GM12801 (cell line): Measurements from ENCODE around the gene PKP4.

Experiments used
- TF ChIP-seq, protein P1 (sequence below): IDR thresholded peaks from one replicate; pipeline ENCODE4 v1.5.1; 2011; ENCODE audit warnings: control low read depth; ENCODE audit not compliant: insufficient read length; ENCODE audit errors: extremely low read depth

Gene PKP4

DNA sequence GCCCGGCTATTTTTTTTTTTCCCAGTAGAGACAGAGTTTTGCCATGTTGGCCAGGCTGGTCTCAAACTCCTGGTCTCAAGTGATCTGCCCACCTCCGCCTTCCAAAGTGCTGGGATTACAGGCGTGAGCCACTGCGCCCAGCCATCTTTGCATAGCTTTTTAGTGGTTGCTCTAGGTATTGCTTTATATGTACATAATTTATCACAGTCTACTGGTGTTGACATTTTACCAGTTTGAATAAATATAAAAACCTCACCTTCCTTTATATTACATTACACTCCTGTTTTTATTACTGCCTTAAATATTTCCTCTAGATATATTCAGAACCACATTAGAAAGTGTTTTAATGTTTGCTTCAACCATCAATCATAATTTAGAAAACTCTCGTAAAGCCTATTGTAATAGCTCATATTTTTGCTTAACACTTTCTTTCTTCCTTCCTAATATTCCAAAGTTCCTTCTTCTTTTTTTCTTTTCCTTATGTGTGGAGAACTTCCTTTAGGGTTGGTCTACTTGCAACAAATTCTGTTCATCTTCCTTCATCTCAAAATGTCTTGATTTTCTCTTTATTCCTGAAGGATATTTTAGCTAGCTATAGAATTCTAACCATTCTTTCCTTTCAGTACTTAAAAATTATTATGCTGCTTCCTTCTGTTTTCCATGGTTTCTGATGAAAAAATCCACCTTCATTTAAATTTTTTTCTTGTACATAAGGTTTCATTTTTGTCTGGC, 256.2 kb downstream of the PKP4 start:
- TF ChIP-seq, protein P1, sequence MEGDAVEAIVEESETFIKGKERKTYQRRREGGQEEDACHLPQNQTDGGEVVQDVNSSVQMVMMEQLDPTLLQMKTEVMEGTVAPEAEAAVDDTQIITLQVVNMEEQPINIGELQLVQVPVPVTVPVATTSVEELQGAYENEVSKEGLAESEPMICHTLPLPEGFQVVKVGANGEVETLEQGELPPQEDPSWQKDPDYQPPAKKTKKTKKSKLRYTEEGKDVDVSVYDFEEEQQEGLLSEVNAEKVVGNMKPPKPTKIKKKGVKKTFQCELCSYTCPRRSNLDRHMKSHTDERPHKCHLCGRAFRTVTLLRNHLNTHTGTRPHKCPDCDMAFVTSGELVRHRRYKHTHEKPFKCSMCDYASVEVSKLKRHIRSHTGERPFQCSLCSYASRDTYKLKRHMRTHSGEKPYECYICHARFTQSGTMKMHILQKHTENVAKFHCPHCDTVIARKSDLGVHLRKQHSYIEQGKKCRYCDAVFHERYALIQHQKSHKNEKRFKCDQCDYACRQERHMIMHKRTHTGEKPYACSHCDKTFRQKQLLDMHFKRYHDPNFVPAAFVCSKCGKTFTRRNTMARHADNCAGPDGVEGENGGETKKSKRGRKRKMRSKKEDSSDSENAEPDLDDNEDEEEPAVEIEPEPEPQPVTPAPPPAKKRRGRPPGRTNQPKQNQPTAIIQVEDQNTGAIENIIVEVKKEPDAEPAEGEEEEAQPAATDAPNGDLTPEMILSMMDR: no peak

DNA sequence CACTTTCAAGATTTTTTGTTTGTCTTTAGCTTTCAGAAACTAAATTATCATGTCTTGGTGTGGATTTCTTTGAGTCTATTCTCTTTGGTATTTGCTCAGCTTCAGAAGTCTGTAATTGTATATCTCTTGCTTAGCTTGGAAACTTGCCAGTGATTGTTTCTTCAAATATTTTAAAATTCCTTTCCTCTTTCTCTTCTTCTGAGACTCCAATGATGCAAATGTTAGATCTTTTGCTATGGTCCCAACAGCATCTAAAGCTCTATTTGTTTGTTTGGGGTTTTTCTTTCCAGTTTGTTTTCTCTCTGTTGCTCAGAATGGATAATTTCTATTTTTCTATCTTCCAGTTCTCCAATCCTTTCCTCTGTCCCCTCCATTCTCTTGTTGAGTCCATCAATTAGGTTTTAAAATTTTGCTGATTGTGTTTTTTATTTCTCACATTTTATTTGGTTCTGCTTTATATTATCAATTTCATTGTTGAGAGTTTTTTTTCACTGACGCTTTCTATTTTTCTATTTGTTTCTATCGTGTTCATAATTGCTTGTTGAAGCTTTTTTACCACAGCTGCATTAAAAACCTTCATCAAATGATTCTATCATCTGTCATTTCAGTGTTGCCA, 256.9 kb downstream of the PKP4 start:
- TF ChIP-seq, protein P1: no peak

DNA sequence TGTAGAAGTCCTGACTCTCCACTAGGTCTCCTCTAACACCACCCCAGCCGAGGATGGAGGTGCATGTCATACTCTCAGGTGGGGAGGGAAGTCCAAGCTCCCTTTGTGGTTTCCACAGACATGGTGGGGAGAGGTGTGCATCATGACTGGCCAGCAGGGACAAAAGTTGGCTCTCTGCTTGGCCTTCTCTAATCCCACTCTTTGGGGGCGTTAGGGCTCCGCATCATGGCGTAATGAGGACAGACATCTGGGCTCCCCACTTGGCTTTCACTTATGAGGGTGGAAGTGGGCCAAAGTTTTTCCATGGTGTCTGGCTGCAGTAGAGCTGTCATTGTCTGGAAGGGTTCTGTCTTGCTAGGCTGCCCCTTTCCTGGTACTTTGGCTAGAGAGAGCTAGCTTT, 257.7 kb downstream of the PKP4 start:
- TF ChIP-seq, protein P1: no peak

DNA sequence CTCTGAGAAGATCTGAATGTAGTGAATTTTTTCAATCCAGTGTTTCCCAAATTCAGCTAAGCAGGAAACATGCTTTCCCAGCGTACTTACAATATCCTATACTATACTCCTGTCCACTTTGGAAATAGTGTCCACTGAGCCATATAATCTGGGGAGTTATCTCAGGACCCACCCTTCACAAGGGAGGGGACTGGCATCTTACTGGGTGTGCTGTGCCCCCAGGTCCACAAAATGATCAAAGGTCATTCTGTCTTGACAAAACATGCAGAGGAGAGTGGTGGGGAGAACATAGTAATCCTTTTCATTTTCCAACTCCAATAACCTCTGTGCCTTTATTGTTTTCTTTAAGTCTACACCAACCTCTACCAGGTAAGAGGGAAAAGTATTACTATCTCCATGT, 258.6 kb downstream of the PKP4 start:
- TF ChIP-seq, protein P1: no peak

DNA sequence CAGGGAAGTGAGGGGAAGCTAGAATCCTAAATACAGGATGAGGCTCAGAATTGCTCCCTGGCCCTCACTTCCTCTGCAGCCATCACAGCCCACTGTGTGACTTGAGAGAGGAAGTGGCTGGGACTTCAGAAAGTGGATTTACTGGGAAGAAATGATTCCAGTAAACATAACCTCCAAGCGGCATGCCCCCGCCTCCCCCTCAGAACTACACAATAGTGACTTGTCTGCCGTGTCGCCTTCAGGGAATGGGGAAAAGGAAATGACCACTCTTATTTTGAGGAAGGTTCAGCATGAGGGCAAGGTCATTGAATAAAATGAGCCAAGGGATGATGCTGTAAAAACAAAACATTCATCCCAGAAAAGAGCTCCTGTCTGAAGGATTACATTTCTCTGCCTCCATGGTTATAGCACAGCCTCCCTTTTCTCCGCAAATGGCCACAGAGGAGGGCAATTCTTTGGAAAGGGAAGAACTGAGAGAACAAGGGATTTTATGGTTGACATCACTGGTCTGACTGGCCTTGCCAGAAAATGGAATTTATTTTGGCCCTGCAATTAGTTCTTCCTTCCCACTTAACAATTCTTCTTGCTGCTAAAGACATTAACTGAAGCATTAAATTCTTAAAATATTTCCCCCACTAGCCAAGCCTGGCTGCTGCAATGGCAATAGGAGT, 259.5 kb downstream of the PKP4 start:
- TF ChIP-seq, protein P1: no peak

DNA sequence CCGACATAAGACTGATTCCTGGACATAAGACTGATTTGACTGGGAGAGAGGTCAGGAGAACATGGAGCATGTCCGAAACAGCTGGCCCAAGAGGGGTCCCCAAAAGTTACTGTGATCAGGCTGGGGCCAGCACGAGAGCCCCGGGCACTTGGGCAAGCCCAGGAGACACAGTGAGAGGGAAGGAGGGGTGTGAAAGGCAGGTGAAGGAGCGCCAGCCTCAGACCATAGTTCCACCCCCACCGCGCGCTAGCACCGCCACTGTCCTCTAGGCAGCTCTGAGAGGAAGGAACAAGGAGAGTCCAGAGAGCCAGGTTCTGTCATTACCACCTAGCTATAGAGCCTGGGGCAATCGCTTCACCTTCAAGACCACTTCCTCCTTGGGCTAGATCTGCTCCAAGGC, 260.2 kb downstream of the PKP4 start:
- TF ChIP-seq, protein P1: no peak

DNA sequence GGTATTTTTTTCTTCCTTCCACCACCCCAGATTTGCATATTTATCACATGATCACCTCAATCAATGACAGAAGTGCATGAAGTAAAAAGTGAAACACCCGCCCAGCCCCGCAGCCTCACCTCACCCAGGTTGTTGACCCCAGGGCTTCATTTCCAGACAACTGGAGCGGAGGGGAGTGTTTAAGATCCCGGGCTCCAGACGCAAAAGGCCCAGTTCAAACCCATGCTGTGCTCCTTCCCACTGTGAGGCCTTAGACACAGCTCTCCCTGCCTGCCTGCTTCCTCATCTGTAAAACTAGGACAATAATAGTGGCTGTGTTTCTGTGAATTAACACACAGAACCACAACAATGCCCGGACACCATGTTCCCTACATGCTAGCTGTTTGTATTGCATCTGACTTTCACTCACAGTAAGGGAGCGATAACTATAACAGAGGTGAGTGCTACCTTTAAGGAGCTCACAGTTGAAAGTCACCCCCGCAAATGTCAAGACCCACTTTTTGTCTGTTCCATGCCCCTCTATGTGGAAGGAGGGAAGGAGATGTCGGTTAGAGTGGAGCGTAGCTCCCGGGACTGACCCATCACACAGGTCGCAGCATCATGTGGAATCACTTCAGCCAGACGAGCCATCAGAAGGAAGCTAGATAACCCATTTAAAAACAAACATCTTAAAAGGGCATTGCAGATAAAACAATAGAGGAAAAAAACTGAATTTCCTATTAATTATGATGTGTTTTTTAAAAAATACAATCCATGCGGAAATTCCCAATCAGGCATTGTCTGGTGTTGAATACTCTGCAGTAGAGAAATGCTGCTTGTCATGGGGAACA, 260.8 kb downstream of the PKP4 start:
- TF ChIP-seq, protein P1: no peak
